Measurements from ENCODE around the gene DYSF.

Gene DYSF

DNA sequence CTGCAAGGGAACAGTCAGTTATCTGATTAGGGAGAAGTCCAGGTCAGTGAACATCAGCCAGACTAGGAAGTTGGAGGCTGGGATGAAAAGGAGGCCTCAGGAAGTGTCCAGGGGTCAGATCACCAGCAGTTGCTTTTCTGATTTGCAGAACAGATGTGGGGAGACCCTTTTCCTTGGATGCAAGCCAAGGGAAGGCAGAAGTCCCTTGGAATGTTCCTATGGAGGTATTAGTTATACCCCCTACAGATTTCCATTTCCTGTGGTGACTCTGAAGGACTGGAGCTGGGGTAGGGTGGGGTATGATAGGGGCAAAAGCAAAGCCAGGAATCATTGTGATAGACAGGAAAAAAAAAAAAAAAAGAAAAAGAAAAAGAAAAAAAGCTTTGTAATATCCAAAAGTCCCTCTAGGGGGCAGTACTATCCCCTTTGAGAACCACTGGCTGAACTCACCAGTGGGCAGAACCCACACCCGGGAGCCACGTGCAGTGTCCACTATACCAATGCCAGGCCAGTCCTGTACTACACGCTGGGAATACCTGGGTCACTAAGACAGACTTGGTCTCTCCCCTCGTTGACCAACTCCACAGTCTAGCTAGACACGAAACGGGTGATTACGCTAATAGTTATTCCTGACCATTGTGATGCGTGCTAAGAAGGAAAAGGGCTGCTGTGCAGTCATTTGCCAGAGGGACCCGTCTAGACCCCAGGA, 7.4 kb downstream of the DYSF start:
- H3K27me3 ChIP-seq (ENCODE audit: low read depth), result no peaks in the 10 kb centered on the region; the same call in 1 of the 2 replicates
- H3K4me3 ChIP-seq, result no peak overlapping the region
- no peaks in the 10 kb centered on the region for H3K36me3 ChIP-seq (replicated peaks)
- DNase-seq (ENCODE audit: low spot score in 2 of 2), result peak in 1 of 2 experiments; percentile 33
- no peaks in the 10 kb centered on the region for H3K9me3 ChIP-seq
- no peaks in the 10 kb centered on the region for H3K4me1 ChIP-seq
- in situ Hi-C loops (cut with MboI; ENCODE audit: low sequenced_read_pairs), result no loop called here

DNA sequence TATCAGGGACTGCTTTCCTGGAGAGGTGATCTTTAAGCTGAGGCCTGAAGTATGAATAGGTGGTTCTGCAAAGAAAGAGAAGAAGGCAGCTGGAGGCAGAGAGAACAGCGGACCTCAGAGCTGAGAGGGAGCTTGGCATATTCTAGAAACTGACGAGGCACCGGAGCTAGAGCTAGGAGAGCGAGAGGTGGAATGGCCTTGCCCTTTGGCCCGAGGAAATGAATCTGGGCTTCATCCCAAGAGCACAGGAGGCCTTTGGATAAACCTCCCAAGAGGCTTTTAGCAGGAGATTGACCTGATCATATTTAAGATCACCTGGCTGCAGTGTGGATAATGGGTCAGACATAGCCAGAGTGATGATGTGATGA, 7.9 kb downstream of the DYSF start:
- no peaks in the 10 kb centered on the region for H3K36me3 ChIP-seq (replicated peaks)
- H3K4me1 ChIP-seq, result no peaks in the 10 kb centered on the region
- no peaks in the 10 kb centered on the region for H3K9me3 ChIP-seq
- no peak overlapping the region for H3K4me3 ChIP-seq
- in situ Hi-C loops (cut with MboI; ENCODE audit: low sequenced_read_pairs), result no loop called here
- peaks cover 5% of the 10 kb centered on the region for H3K27me3 ChIP-seq (ENCODE audit: low read depth)
- no peak for DNase-seq (ENCODE audit: low spot score in 2 of 2)

DNA sequence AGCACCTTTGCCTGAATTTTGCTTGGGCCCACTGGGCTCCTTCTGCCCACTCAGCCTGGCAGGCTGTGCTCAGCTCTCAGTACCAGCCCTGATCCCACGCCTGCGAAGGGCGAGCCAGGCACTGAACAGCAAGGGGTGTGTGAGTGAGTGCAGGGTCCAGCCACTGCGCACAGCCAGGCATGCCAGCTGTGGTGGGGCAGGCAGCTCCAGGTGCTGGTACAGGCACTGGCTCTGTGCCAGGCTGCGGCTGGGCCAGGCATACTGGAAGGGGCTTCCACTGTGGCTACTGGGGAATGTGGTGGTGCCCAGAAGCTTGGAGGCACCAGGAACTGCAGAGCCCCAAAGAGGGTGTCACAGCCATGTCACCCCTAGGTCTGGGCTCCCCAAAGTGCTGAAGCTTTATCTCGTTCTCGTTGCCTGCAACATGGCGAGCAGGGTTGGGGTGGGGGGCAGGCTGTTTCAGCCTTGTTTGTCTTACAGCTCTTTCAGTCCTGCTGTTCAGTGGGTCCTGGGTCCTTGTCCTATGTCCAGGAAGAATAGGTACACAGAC, 8.8 kb downstream of the DYSF start:
- Histone ChIP-seq H3K4me3 (no peak overlapping the region), H3K27me3 (ENCODE audit: low read depth) (peaks cover 14% of the 10 kb centered on the region), H3K36me3 (replicated peaks) (no peaks in the 10 kb centered on the region), H3K9me3 (no peaks in the 10 kb centered on the region), H3K4me1 (no peaks in the 10 kb centered on the region)
- DNase-seq (ENCODE audit: low spot score in 2 of 2), result no peak
- in situ Hi-C loops (cut with MboI; ENCODE audit: low sequenced_read_pairs), result no loop called here

DNA sequence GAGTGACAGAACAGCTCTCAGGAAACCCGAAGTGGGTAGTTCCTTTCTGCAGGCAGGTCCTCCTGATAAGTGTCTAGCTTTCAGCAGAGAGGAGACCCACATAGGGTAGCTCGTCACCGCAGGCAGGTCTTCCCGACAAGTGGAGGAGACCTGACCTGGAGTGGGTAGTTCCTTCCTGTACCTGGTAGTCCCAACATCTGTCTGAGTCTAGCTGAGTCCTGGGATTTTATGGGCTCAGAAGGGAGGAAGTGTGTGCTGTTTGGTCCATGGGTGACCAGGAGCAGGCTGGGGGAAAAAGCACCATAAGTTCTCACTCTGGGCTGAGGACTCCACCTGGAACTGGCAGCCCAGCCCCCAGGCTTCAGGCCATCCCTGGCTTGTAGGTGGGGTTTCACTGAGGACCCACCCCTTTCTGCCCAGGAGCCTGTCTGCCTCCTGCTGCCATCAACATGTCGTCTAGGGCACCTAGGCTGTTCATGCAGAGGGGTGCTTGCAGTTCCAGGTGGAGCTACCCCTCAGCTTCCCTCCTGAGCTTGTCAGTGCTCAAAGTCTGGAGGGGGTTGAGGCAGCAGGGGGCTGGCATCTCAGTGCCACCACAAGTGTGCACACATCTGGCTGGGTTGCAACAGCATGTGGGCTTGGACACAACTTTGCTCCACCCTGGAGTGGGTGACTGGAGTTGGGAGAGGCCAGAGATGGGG, 9.4 kb downstream of the DYSF start:
- Histone ChIP-seq H3K9me3 (no peaks in the 10 kb centered on the region), H3K4me1 (no peaks in the 10 kb centered on the region), H3K36me3 (replicated peaks) (no peaks in the 10 kb centered on the region), H3K27me3 (ENCODE audit: low read depth) (peaks cover 20% of the 10 kb centered on the region), H3K4me3 (no peak overlapping the region)
- in situ Hi-C loops (cut with MboI; ENCODE audit: low sequenced_read_pairs), result no loop called here
- no peak for DNase-seq (ENCODE audit: low spot score in 2 of 2)

DNA sequence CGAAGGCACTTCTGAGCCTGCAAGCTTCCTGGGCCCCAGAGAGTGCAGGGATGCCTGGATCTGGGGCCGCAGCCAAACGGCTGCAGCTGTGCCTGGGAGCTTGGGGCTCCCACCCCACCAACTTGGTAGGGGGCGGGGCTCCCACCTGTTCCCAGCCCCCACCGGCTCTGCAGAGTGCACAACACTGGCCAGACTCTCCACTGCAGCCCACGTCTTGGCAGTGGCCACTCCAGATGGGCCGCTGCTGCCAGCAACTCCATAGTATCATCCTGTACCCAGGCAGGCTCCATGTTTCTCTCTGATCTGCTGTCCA, 9.9 kb downstream of the DYSF start:
- Histone ChIP-seq H3K4me3 (no peak overlapping the region), H3K36me3 (replicated peaks) (no peaks in the 10 kb centered on the region), H3K4me1 (no peaks in the 10 kb centered on the region), H3K27me3 (ENCODE audit: low read depth) (peaks cover 25% of the 10 kb centered on the region), H3K9me3 (no peaks in the 10 kb centered on the region)
- no peak for DNase-seq (ENCODE audit: low spot score in 2 of 2)
- in situ Hi-C loops (cut with MboI; ENCODE audit: low sequenced_read_pairs), result no loop called here

DNA sequence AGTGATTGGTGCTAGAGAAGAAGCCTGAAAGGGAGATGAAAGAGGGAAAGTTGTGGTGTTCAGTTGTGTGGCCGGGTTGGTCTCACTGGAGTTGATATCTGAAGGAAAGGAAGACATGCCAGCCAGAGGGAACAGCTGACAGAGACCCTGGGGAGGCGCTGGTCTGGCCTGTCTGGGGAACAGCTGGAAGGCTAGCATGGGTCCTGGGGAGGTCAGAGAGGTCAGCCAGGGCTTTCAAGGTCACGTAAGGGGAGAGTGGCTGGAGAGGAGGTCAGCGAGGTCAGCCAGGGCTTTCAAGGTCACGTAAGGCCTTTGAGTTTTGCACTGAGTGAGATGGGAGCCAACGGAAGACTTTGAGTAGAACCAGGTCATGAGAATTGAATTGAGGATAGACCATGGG, 11.0 kb downstream of the DYSF start:
- Histone ChIP-seq H3K9me3 (no peaks in the 10 kb centered on the region), H3K4me3 (no peak overlapping the region), H3K36me3 (replicated peaks) (no peaks in the 10 kb centered on the region), H3K27me3 (ENCODE audit: low read depth) (peaks cover 30% of the 10 kb centered on the region), H3K4me1 (no peaks in the 10 kb centered on the region)
- no peak for DNase-seq (ENCODE audit: low spot score in 2 of 2)
- in situ Hi-C loops (cut with MboI; ENCODE audit: low sequenced_read_pairs), result no loop called here

DNA sequence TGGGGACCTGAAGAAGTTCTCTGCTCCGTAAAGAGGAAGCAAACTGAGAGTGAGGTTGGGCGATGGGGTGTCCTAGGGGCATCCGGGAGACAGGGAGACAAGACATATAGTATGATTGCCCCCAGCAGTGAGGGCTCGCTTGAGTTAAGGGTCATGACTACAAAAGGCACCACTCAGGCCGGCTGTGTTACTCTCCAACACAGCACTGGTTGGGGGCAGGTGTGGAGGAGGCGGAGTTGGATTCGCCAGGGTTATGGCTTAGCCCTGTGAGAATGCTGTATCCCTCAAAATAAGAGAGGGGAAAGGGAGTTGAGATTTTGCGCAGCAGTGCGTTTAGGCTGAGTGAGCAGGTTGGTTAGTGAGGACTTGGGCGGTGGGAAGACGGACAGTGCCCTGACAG, 12.0 kb downstream of the DYSF start:
- Histone ChIP-seq H3K4me1 (no peaks in the 10 kb centered on the region), H3K27me3 (ENCODE audit: low read depth) (peaks cover 33% of the 10 kb centered on the region), H3K36me3 (replicated peaks) (no peaks in the 10 kb centered on the region), H3K9me3 (no peaks in the 10 kb centered on the region), H3K4me3 (no peak overlapping the region)
- DNase-seq (ENCODE audit: low spot score in 2 of 2), result no peak
- in situ Hi-C loops (cut with MboI; ENCODE audit: low sequenced_read_pairs), result no loop called here

DNA sequence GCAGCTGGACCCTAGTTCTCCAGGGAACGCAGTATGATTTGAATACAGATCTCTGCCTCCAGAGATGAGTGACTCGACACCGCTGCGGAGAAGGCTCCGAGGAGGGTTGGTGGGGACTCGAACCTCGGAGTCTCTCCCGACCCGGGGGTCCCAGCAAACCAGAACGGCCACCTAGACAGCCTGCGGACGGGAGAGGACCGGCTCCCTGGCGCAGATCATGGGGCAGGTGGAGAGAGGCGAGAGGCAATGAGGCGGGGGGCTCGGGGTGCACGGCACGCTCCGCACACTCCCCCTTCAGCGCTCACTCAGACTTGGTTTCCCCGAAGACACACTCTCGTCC, 12.6 kb downstream of the DYSF start:
- Histone ChIP-seq H3K27me3 (ENCODE audit: low read depth) (peaks cover 33% of the 10 kb centered on the region), H3K36me3 (replicated peaks) (no peaks in the 10 kb centered on the region), H3K9me3 (no peaks in the 10 kb centered on the region), H3K4me3 (no peak overlapping the region), H3K4me1 (no peaks in the 10 kb centered on the region)
- in situ Hi-C loops (cut with MboI; ENCODE audit: low sequenced_read_pairs), result no loop called here
- no peak for DNase-seq (ENCODE audit: low spot score in 2 of 2)

DNA sequence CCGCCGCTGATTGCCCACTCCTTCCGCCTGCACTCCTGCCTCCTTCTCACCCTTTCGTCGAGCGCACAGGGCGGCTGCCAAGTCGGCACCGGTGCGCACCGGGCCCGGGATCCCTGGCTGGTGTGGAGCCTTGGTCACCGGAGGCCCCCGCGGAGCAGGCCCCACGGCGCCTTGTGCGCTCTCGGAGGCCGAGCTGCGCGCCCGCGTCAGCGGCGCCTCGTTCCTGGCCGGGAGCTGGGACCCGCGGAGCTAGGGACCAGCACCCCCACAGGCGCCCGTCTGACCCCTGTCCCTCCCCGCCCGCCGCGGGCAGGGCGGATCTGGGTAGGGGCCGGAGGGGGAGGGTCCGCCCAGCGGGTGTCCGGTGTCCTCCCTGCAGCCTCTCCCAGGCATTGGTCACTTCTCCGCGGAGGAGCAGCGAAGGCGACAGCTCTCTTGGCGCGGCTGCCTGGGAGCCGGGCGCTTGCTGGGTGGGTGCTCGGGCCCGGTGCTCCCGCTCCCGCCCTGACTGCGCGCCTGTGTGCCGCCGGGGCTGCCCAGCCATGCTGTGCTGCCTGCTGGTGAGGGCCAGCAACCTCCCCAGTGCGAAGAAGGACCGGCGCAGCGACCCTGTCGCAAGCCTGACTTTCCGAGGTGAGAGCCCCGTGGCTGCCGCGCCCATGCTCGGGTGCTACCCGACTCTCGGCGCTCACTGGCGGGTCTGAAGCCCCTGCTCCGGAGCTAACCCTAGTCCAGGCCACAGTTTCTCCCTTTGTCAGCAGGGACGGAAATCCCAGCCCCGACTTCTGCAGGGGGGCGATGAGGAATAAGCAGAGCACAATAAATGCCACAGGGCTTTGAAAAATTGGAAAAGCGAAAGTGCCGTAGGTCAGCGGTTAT, 13.2 kb downstream of the DYSF start:
- no peaks in the 10 kb centered on the region for H3K9me3 ChIP-seq
- H3K4me3 ChIP-seq, result peak overlapping the region; percentile 35
- H3K4me1 ChIP-seq, result no peaks in the 10 kb centered on the region
- no peaks in the 10 kb centered on the region for H3K36me3 ChIP-seq (replicated peaks)
- peak in 1 of 2 experiments; percentile 44 for DNase-seq (ENCODE audit: low spot score in 2 of 2)
- in situ Hi-C loops (cut with MboI; ENCODE audit: low sequenced_read_pairs), result no loop called here
- peaks cover 33% of the 10 kb centered on the region for H3K27me3 ChIP-seq (ENCODE audit: low read depth)

DNA sequence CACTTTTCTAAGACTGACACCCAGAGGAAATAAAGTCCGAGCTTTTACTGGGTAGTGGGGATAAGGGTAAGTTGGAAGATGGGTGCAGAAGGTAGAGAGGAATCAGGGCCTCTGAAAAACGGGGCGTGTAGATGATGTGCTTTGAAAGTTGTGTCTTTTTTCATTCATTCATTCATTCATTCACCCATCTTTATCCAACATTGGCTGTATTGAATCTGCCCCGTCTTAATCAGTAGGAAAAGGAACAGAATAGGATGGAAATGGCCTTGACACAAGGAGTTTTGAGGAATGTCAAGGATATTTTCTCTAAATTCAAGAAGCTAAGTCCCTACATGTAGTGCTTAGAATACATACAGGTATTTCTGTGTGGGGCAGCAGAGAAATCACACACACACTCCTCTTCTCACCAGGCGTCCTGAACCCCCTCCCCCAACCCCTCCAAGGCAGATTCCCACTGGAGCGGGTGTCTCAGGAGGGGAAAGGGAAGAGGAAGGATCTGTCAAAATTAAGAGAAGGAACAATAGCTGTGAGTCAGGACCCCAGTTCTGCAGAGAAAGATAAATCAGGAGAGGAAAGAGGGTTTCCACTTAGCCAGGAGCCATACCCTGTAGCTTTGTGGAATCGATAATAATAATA, 13.9 kb downstream of the DYSF start:
- Histone ChIP-seq H3K27me3 (ENCODE audit: low read depth) (peaks cover 33% of the 10 kb centered on the region), H3K4me1 (no peaks in the 10 kb centered on the region), H3K9me3 (no peaks in the 10 kb centered on the region), H3K4me3 (peak overlapping the region; percentile 35), H3K36me3 (replicated peaks) (no peaks in the 10 kb centered on the region)
- DNase-seq (ENCODE audit: low spot score in 2 of 2), result no peak
- in situ Hi-C loops (cut with MboI; ENCODE audit: low sequenced_read_pairs), result no loop called here

DNA sequence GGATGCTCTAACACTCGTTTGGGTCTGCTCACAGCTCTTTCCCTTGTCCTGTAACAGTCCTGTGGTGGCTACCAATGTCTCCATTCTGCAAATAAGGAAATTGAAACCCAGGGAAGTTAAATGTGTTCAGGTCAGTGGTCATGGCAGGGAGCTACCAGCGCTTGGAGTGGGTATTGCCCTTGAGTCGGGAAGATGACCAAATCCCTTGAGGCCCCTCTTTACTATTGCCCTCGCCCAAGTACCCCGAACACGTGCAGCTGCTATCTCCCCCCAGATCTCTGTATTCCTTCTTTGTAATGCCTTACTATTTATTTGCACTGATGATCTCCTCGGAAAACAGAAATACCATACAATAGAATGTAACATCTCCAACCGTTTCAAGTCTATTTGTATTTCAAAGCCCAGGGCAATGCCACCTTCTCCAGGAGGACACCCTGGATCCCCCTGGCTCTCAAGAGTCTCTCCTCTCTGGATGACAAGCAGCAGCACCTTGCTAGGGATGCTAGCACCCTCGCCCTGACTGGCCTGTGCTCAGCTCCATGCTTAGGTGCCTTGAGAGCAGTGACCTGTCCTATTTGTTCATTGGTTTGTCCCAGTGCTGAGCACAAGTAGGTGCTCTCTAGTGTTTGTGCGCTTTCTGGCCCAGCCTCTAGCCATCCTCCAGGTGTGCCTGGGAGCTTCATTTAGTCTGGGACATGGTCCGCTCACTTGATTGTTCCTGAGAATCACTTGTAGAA, 15.1 kb downstream of the DYSF start:
- no peak for DNase-seq (ENCODE audit: low spot score in 2 of 2)
- Histone ChIP-seq H3K4me3 (no peak overlapping the region), H3K36me3 (replicated peaks) (no peaks in the 10 kb centered on the region), H3K4me1 (no peaks in the 10 kb centered on the region), H3K27me3 (ENCODE audit: low read depth) (peaks cover 33% of the 10 kb centered on the region), H3K9me3 (no peaks in the 10 kb centered on the region)
- in situ Hi-C loops (cut with MboI; ENCODE audit: low sequenced_read_pairs), result no loop called here

DNA sequence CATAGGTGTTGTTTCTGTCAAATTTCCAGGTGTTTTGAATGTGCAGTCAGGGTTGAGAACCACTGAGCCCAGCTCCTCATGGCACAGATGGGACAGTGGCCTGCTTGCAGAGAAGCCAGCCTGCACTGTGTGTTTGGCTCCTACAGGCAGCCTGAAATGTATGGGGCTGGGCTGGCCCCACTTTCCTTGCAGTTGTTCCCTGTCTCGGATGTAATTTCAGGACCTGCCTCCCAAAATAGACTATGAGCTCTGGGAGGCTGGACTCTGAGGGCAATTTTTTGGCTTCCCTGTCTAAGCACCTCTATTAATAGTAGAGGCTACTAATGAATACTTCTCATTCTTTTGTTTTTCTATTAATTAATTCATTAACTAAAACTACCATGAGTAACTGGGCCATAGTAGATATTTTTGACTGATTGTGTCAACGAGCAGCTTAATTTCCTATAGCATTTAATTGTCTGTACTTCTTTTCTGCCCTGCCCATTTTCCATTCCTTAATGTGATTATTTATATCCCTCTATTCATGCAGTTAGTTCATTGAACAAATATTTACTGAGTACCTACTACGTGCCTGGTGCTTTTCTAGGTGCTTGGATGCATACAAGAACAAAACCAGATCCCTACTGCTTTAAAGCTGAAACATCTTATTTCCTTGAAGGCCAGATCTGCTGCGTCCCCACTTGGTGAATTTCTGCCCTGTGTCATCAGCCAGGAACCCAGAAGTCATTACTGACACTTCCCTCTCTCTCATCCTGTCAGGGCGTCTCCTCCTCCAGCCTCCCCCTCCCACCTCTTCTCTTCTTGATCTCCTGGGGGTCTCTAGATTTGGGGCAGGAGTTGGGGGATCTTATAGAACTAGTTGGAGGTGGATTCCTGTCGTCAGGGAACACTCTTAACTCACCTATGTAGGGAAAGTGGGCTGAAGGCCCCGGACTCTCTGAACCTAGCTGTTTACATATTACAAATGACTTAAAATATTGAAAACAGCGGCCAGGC, 16.3 kb downstream of the DYSF start:
- in situ Hi-C loops (cut with MboI; ENCODE audit: low sequenced_read_pairs), result no loop called here
- Histone ChIP-seq H3K4me1 (no peaks in the 10 kb centered on the region), H3K9me3 (no peaks in the 10 kb centered on the region), H3K4me3 (no peak overlapping the region), H3K27me3 (ENCODE audit: low read depth) (peaks cover 33% of the 10 kb centered on the region), H3K36me3 (replicated peaks) (no peaks in the 10 kb centered on the region)
- no peak for DNase-seq (ENCODE audit: low spot score in 2 of 2)

All from HAP-1 (cell line).